CD14-positive monocyte (primary cell): ENCODE data around the gene UBC. TPM values are rescaled to one million over a fixed set of nuclear protein-coding genes. Genes with fewer than 3 reads are reported as not detected.
A peak's percentile ranks its signal among the peaks of the same experiment; 100 is the strongest.

Source experiments
- DNase-seq, 3 donors: peaks; one replicate each; pipeline ENCODE4 v3.0.0-alpha.2; 2011 to 2022
- H2AFZ ChIP-seq: 2 replicates; pipeline ENCODE4 v1.6.0; 2012; ENCODE audit warnings: mild to moderate bottlenecking, low read depth, low read length, inconsistent platforms; ENCODE audit not compliant: insufficient read depth, poor library complexity, severe bottlenecking
- H3K27ac ChIP-seq, 2 donors: 1 replicate in 1 of 2; 2 replicates in 1 of 2; pipeline ENCODE4 v1.5.1; 2012 to 2013; ENCODE audit warnings: low read length in 2 of 2, control low read depth in 1 of 2, inconsistent platforms in 1 of 2, low read depth in 1 of 2, mild to moderate bottlenecking in 1 of 2
- H3K27me3 ChIP-seq, 2 donors: one replicate each; pipeline versions ENCODE4 v1.6.0 to v1.6.1; 2011 to 2013; ENCODE audit warnings: low read length in 2 of 2; ENCODE audit not compliant: control insufficient read depth in 2 of 2, insufficient read depth in 2 of 2
- H3K36me3 ChIP-seq, 2 donors: replicated peaks in 1 of 2; 1 replicate in 1 of 2; 2 replicates in 1 of 2; pipeline versions ENCODE4 v1.5.1 to v1.6.1; 2012 to 2013; ENCODE audit warnings: low read length in 2 of 2, control low read depth in 1 of 2, inconsistent platforms in 1 of 2, mild to moderate bottlenecking in 1 of 2; ENCODE audit not compliant: insufficient read depth in 2 of 2, control insufficient read depth in 1 of 2
- H3K4me1 ChIP-seq, 2 donors: 1 replicate in 1 of 2; 2 replicates in 1 of 2; pipeline versions ENCODE4 v1.5.1 to v1.6.1; 2012 to 2013; ENCODE audit warnings: low read length in 2 of 2, control low read depth in 1 of 2, inconsistent platforms in 1 of 2, mild to moderate bottlenecking in 1 of 2, moderate library complexity in 1 of 2; ENCODE audit not compliant: insufficient read depth in 2 of 2, control insufficient read depth in 1 of 2
- H3K4me2 ChIP-seq: replicated peaks from 2 replicates; pipeline ENCODE3; 2012; ENCODE audit warnings: low read length, moderate library complexity, mild to moderate bottlenecking; ENCODE audit not compliant: poor library complexity, severe bottlenecking; ENCODE audit errors: extremely low read depth
- H3K4me3 ChIP-seq, 3 experiments: fragments of 200-600 bp in 1 of 3; sonication (generic) in 1 of 3; replicated peaks in 1 of 3; 1 replicate in 2 of 3; 2 replicates in 1 of 3; pipeline ENCODE4 v1.5.1; 2011 to 2013; ENCODE audit warnings: low read length in 3 of 3, mild to moderate bottlenecking in 3 of 3, control low read depth in 2 of 3, low read depth in 2 of 3, inconsistent platforms in 1 of 3, moderate library complexity in 1 of 3
- H3K79me2 ChIP-seq: 2 replicates; pipeline ENCODE4 v1.6.0; 2012; ENCODE audit warnings: mild to moderate bottlenecking, control low read depth, inconsistent platforms, low read length, moderate library complexity; ENCODE audit not compliant: insufficient read depth
- H3K9ac ChIP-seq: 2 replicates; pipeline ENCODE4 v1.6.0; 2017; ENCODE audit warnings: low read length, mild to moderate bottlenecking; ENCODE audit not compliant: insufficient read depth, poor library complexity, severe bottlenecking
- H3K9me3 ChIP-seq, 2 donors: replicated peaks in 1 of 2; 1 replicate in 1 of 2; 2 replicates in 1 of 2; pipeline versions ENCODE4 v1.5.1 to v1.6.1; 2012 to 2013; ENCODE audit warnings: low read length in 2 of 2, control low read depth in 1 of 2; ENCODE audit not compliant: control insufficient read depth in 1 of 2, insufficient read depth in 1 of 2
- H4K20me1 ChIP-seq: 2 replicates; pipeline ENCODE4 v1.6.0; 2012; ENCODE audit warnings: mild to moderate bottlenecking, low read length, control low read depth, moderate library complexity; ENCODE audit not compliant: insufficient read depth
- H3K27ac Mint-ChIP-seq, 7 donors: one replicate each; pipeline ENCODE4 v1.8.0; 2020; ENCODE audit warnings: mild to moderate bottlenecking in 7 of 7, mixed read lengths in 7 of 7, moderate library complexity in 6 of 7, inconsistent platforms in 2 of 7
- H3K27me3 Mint-ChIP-seq, 3 donors: one replicate each; pipeline ENCODE4 v1.8.0; 2021 to 2022; ENCODE audit warnings: low read depth in 3 of 3, mild to moderate bottlenecking in 3 of 3, mixed read lengths in 3 of 3, moderate library complexity in 3 of 3, inconsistent platforms in 1 of 3
- H3K36me3 Mint-ChIP-seq, 2 donors: one replicate each; pipeline ENCODE4 v1.8.0; 2020; ENCODE audit warnings: mixed read lengths in 2 of 2, inconsistent platforms in 1 of 2, mild to moderate bottlenecking in 1 of 2
- H3K4me1 Mint-ChIP-seq: one replicate; pipeline ENCODE4 v1.8.0; 2020; ENCODE audit warnings: mild to moderate bottlenecking, mixed read lengths
- H3K4me3 Mint-ChIP-seq, 2 donors: one replicate each; pipeline ENCODE4 v1.8.0; 2020; ENCODE audit warnings: mild to moderate bottlenecking in 2 of 2, mixed read lengths in 2 of 2, moderate library complexity in 1 of 2
- H3K9me3 Mint-ChIP-seq, 7 donors: one replicate each; pipeline ENCODE4 v1.8.0; 2020 to 2022; ENCODE audit warnings: mixed read lengths in 7 of 7, mild to moderate bottlenecking in 6 of 7, moderate library complexity in 6 of 7, inconsistent platforms in 2 of 7
- WGBS: methylation state at CpG from one replicate; pipeline ENCODE4 v1.1.5; 2013; ENCODE audit warnings: missing lambda C conversion rate; ENCODE audit not compliant: insufficient coverage; 5-methylcytosine and 5-hydroxymethylcytosine counted together
- intact Hi-C, 2 donors: fragments of 100-400 bp; cut with micrococcal nuclease; formaldehyde crosslinking; loops; one replicate each; pipeline versions ENCODE4 v1.15.0 to v1.15.1; 2023
- polyA plus RNA-seq, 3 donors: library from polyadenylated mRNA; depleted of rRNA in 1 of 3; unstranded in 2 of 3; stranded (reverse) in 1 of 3; fragments of 300-500 nt in 2 of 3; fragments of >200 nt in 1 of 3; fragmentation: Illumina TruSeq in 2 of 3; gene quantifications; 1 replicate in 2 of 3; 2 replicates in 1 of 3; pipeline ENCODE4 v1.2.3, GENCODE V29; 2012 to 2021
- TF ChIP-seq, protein P1 (sequence below): fragments of 200-600 bp; IDR thresholded peaks from one replicate; pipeline ENCODE4 v1.8.0; 2022; ENCODE audit warnings: antibody characterized with exemption, mild to moderate bottlenecking

The UBC gene
- polyA plus RNA-seq, 3 donors, result 969 to 11,097 (median 1,385) TPM

DNA sequence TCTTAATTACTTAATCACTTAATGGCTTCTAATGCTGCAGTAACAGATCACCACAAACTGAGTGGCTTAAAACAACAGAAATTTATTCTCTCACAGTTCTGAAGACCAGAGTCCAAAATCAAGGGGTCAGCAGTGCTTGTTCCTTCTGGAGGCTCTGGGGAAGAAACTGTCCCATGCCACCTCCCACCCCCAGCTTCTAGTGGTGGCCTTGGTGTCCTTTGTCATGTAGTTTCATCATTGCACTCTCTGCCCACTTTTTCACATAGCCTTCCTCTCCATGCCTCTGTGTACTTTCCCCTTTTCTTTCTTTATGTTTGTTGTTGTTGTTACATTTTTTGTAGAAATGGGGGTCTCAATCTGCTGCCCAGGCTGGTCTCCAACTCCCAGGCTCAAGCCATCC is 16.1 kb upstream of the UBC start:
- H3K9ac ChIP-seq, result no peak overlapping the region
- no peaks in the 10 kb centered on the region for H3K36me3 ChIP-seq
- TF ChIP-seq, protein P1, sequence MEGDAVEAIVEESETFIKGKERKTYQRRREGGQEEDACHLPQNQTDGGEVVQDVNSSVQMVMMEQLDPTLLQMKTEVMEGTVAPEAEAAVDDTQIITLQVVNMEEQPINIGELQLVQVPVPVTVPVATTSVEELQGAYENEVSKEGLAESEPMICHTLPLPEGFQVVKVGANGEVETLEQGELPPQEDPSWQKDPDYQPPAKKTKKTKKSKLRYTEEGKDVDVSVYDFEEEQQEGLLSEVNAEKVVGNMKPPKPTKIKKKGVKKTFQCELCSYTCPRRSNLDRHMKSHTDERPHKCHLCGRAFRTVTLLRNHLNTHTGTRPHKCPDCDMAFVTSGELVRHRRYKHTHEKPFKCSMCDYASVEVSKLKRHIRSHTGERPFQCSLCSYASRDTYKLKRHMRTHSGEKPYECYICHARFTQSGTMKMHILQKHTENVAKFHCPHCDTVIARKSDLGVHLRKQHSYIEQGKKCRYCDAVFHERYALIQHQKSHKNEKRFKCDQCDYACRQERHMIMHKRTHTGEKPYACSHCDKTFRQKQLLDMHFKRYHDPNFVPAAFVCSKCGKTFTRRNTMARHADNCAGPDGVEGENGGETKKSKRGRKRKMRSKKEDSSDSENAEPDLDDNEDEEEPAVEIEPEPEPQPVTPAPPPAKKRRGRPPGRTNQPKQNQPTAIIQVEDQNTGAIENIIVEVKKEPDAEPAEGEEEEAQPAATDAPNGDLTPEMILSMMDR, result no peak
- H2AFZ ChIP-seq, result no peak overlapping the region
- peaks cover 15 to 21% of the 10 kb centered on the region in 2 donors for H3K4me1 ChIP-seq
- no peaks in the 10 kb centered on the region for H4K20me1 ChIP-seq
- Mint-ChIP-seq H3K4me3 (peak overlapping the region in 1 of 2 donors; percentile 49), H3K27me3 (peaks cover 17 to 28% (median 22%) of the 10 kb centered on the region in 3 donors), H3K36me3 (peaks cover 0 to 3% of the 10 kb centered on the region in 2 donors), H3K4me1 (peaks cover 29% of the 10 kb centered on the region), H3K9me3 (peaks cover 0 to 3% (median 0%) of the 10 kb centered on the region in 7 donors), H3K27ac (peak overlapping the region in 1 of 7 donors; percentile 62)
- H3K4me3 ChIP-seq, result no peak overlapping the region
- DNase-seq, result no peak
- no peak overlapping the region for H3K27ac ChIP-seq
- H3K4me2 ChIP-seq, result no peak overlapping the region
- H3K79me2 ChIP-seq, result no peaks in the 10 kb centered on the region
- no peaks in the 10 kb centered on the region for H3K9me3 ChIP-seq
- H3K27me3 ChIP-seq, result peaks cover 0 to 5% of the 10 kb centered on the region in 2 donors
- intact Hi-C loops, result no loop called here

DNA sequence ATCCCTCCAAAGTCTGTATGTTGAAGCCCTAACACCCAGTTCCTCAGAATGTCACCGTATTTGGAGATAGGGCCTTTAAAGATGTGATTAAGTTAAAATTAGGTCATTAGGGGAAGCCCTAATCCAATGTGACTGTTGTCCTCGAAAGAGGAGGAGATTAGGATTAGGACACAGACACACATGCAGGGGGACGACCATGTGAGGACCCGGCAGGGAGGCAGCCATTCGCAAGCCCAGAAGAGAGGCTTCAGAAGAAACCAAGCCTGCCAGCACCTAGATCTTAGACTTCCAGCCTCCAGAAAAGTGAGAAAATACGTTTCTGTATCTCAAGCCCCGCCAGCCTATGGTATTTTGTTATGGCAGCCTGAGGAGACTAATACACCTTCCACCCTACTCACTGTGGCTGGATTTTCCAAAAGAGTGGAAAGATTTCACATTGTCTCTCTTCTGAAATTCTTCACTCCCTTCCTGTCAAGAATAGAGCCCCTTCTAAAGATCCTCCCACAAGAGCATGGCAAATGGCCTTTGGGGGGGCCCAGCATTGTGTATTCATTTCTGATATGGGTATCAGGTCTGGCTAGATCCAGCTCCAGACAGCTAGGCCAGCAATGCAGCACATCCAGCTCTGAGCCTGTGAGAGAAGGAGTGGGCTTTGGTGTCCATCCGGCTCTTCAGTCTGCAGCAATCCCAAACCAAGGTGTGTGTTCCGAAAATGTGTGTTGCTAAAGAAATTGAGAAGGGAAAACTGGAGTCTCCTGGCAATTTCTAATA is 15.4 kb upstream of the UBC start:
- TF ChIP-seq, protein P1, result no peak
- peaks cover 26% of the 10 kb centered on the region for H3K4me1 Mint-ChIP-seq
- H3K27me3 Mint-ChIP-seq, result peaks cover 14 to 27% (median 19%) of the 10 kb centered on the region in 3 donors
- Histone ChIP-seq H2AFZ (no peak overlapping the region), H3K9ac (no peak overlapping the region), H3K79me2 (no peaks in the 10 kb centered on the region), H3K27ac (no peak overlapping the region), H3K4me3 (no peak overlapping the region), H3K4me2 (no peak overlapping the region), H3K4me1 (peaks cover 15 to 21% of the 10 kb centered on the region in 2 donors), H3K27me3 (peaks cover 0 to 5% of the 10 kb centered on the region in 2 donors), H3K9me3 (no peaks in the 10 kb centered on the region), H4K20me1 (no peaks in the 10 kb centered on the region), H3K36me3 (no peaks in the 10 kb centered on the region)
- peaks cover 0 to 3% (median 0%) of the 10 kb centered on the region in 7 donors for H3K9me3 Mint-ChIP-seq
- WGBS, result 92% methylated on average over 5 of the region's 9 CpGs
- peak overlapping the region in 1 of 2 donors; percentile 94 for H3K4me3 Mint-ChIP-seq
- H3K36me3 Mint-ChIP-seq, result no peaks in the 10 kb centered on the region
- intact Hi-C loops, result no loop called here
- no peak for DNase-seq
- H3K27ac Mint-ChIP-seq, result no peak overlapping the region
